OCI-LY7 (cell line): ENCODE data around the gene SUPT3H.

Experiments used
- CTCF ChIP-seq: fragments of 200-600 bp; sonication (generic); conservative IDR thresholded peaks from 2 replicates; pipeline ENCODE4 v1.5.1; 2014; ENCODE audit warnings: mild to moderate bottlenecking, antibody characterized with exemption, low read length, moderate library complexity, mixed read lengths
- EZH2phosphoT487 ChIP-seq: fragments of 200-600 bp; sonication (generic); IDR thresholded peaks from 2 replicates; pipeline ENCODE4 v1.6.1; 2018; ENCODE audit warnings: low read depth, borderline replicate concordance, mild to moderate bottlenecking, mixed run types, antibody characterized with exemption, low read length, moderate library complexity, mixed read lengths

DNA sequence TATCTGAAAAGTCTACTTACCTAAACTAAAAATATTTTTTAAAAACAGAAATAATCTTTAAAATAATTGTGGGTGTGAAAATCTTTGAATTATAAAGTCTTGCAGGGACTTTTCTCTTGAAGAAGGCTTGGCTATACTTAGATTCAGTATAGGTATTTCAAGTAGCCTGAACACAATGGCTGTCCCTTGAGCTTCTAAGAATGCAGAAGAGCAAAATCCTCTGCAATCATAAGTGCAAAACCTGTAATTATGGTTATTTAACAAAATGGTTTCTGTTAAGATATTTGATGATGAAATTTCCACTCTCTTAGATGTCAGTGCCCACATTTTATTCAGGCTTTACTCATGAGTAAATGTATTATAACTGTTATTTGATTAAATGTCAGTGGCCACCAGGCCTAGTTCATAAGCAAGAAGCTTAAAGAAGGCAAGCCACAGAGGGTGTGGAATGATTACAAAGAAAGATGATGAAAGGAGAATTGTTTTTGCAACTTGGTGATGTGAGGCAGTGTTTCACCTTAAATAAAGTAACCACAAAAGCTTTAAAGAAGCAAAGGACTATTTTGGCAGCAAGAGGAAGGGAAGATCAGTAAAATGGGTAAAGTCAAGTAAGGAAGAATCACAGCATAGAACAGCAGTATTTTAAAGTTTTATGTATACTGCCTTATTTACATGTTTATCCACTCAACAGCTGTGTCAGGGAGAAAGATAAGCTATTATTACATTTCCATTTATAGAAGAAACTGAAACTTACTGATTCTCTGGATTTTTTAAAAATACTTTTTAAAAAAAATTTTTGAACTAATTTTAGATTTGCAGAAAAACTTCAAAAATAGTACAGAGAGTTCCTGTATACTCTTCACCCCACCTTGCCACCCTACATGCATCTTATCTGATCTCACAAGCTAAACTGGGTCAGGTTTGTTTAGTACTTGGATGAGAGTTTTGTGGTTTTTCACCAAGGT, 400.8 kb downstream of the SUPT3H start:
- TF ChIP-seq CTCF (no peak), EZH2phosphoT487 (no peak)
